Thoracic aorta (tissue), 2 donors: ENCODE measurements around the gene EXT2. TPM values are rescaled to one million over a fixed set of nuclear protein-coding genes. Genes with fewer than 3 reads are reported as not detected.

ENCODE experiments used
- ATAC-seq: fragments of 150-250 bp; one replicate; pipeline ENCODE4 v1.8.0; 2017; ENCODE audit warnings: low read depth; ENCODE audit not compliant: insufficient number of reproducible peaks, low FRiP score
- DNase-seq: peaks from one replicate; pipeline ENCODE4 v3.0.0-alpha.2; 2020; ENCODE audit warnings: low spot score
- H3K27ac ChIP-seq, 2 donors: fragments of 200-600 bp; sonication (generic); 1 replicate in 1 of 2; 2 replicates in 1 of 2; pipeline ENCODE4 v1.5.1; 2016; ENCODE audit warnings: mild to moderate bottlenecking in 2 of 2, moderate library complexity in 2 of 2
- H3K27me3 ChIP-seq: fragments of 200-600 bp; sonication (generic); replicated peaks from 2 replicates; pipeline ENCODE4 v1.6.0; 2016; ENCODE audit warnings: mild to moderate bottlenecking; ENCODE audit not compliant: insufficient read depth
- H3K36me3 ChIP-seq: fragments of 200-600 bp; sonication (generic); one replicate; pipeline ENCODE4 v1.5.1; 2016
- H3K4me1 ChIP-seq, 2 donors: fragments of 200-600 bp; sonication (generic); 1 replicate in 1 of 2; 2 replicates in 1 of 2; pipeline versions ENCODE4 v1.5.1 to v1.6.0; 2016; ENCODE audit warnings: low read depth in 2 of 2, mild to moderate bottlenecking in 1 of 2; ENCODE audit not compliant: control insufficient read depth in 1 of 2
- H3K4me3 ChIP-seq: fragments of 200-600 bp; sonication (generic); 2 replicates; pipeline ENCODE4 v1.5.1; 2016; ENCODE audit warnings: mild to moderate bottlenecking
- H3K9me3 ChIP-seq: fragments of 200-600 bp; sonication (generic); 2 replicates; pipeline ENCODE4 v1.5.1; 2016
- CTCF ChIP-seq: fragments of 200-600 bp; sonication (generic); IDR thresholded peaks from one replicate; pipeline ENCODE4 v1.5.1; 2019; ENCODE audit warnings: antibody characterized with exemption
- total RNA-seq, 2 donors: library from RNA; depleted of rRNA; stranded (reverse); fragments of >200 nt; gene quantifications; one replicate each; pipeline versions ENCODE4 v1.1.0 to v1.2.3, GENCODE V29; 2016

Gene EXT2
- total RNA-seq, 2 donors from 2014 or later, result 64.4 to 102 TPM

- DNase-seq (no peak), ATAC-seq (no peak)
- no peak overlapping the region for H3K4me3 ChIP-seq
- no peaks in the 10 kb centered on the region for H3K36me3 ChIP-seq
- peaks cover 0 to 7% of the 10 kb centered on the region in 2 donors for H3K4me1 ChIP-seq
- H3K27ac ChIP-seq, result no peak overlapping the region
- no peaks in the 10 kb centered on the region for H3K9me3 ChIP-seq
- H3K27me3 ChIP-seq, result no peaks in the 10 kb centered on the region
- TF ChIP-seq CTCF, result no peak
Observed at GRCh38 chr11:44108260-44108659, 12.8 kb downstream of the EXT2 start.

GRCh38 chr11:44110231-44110679, 14.8 kb downstream of the EXT2 start:
- no peak for DNase-seq
- Histone ChIP-seq H3K4me1 (peaks cover 0 to 7% of the 10 kb centered on the region in 2 donors), H3K27me3 (no peaks in the 10 kb centered on the region), H3K36me3 (peaks cover 14% of the 10 kb centered on the region), H3K4me3 (no peak overlapping the region), H3K27ac (no peak overlapping the region), H3K9me3 (no peaks in the 10 kb centered on the region)
- TF ChIP-seq CTCF, result peak; percentile 66
- ATAC-seq, result no peak

GRCh38 chr11:44112091-44112821, 16.8 kb downstream of the EXT2 start:
- Histone ChIP-seq H3K4me1 (peaks cover 0 to 7% of the 10 kb centered on the region in 2 donors), H3K36me3 (peaks cover 14% of the 10 kb centered on the region), H3K27ac (no peak overlapping the region), H3K9me3 (no peaks in the 10 kb centered on the region), H3K27me3 (no peaks in the 10 kb centered on the region), H3K4me3 (no peak overlapping the region)
- no peak for TF ChIP-seq CTCF
- DNase-seq (no peak), ATAC-seq (no peak)

GRCh38 chr11:44113018-44113417, 17.5 kb downstream of the EXT2 start:
- TF ChIP-seq CTCF, result no peak
- no peak for ATAC-seq

GRCh38 chr11:44113572-44113971, 18.1 kb downstream of the EXT2 start:
- Histone ChIP-seq H3K4me3 (no peak overlapping the region), H3K27me3 (no peaks in the 10 kb centered on the region), H3K27ac (no peak overlapping the region), H3K4me1 (peaks cover 0 to 7% of the 10 kb centered on the region in 2 donors), H3K36me3 (peaks cover 14% of the 10 kb centered on the region), H3K9me3 (no peaks in the 10 kb centered on the region)
- TF ChIP-seq CTCF, result no peak
- DNase-seq (no peak), ATAC-seq (no peak)

More at GRCh38 chr11:44113018-44113417, 17.5 kb downstream of the EXT2 start:
- peaks cover 14% of the 10 kb centered on the region for H3K36me3 ChIP-seq
- no peak for DNase-seq
- H3K27ac ChIP-seq, result no peak overlapping the region
- no peaks in the 10 kb centered on the region for H3K27me3 ChIP-seq
- H3K4me1 ChIP-seq, result peaks cover 0 to 7% of the 10 kb centered on the region in 2 donors
- H3K4me3 ChIP-seq, result no peak overlapping the region
- H3K9me3 ChIP-seq, result no peaks in the 10 kb centered on the region
